HepG2 (cell line): Measurements from ENCODE around the gene ZNF844. TPM values are rescaled to one million over a fixed set of nuclear protein-coding genes. Genes with fewer than 3 reads are reported as not detected.
A peak's percentile ranks its signal among the peaks of the same experiment; 100 is the strongest.

ENCODE experiments used
- ARID4A ChIP-seq: sonication (generic); formaldehyde crosslinking; IDR thresholded peaks from 2 replicates; pipeline ENCODE4 v1.5.0; 2020; ENCODE audit warnings: mild to moderate bottlenecking, missing genetic modification reagents, borderline replicate concordance
- ASH2L ChIP-seq: fragments of 300-600, 200-600 bp; sonication (generic); IDR thresholded peaks from 2 replicates; pipeline ENCODE4 v1.7.0; 2017; ENCODE audit warnings: low read depth, mild to moderate bottlenecking, moderate library complexity, mixed read lengths, low read length; ENCODE audit not compliant: insufficient read length
- CREB1 ChIP-seq, 2 experiments: fragments of 450-650 bp in 1 of 2; IDR thresholded peaks; 2 replicates each; pipeline ENCODE4 v1.6.1; 2016 to 2017; ENCODE audit warnings: control low read depth in 1 of 2, mild to moderate bottlenecking in 1 of 2, missing compliant biosample characterization in 1 of 2, missing genetic modification characterization in 1 of 2
- FOXP4 ChIP-seq: sonication (generic); formaldehyde crosslinking; IDR thresholded peaks from 2 replicates; pipeline ENCODE4 v1.4.0; 2020; ENCODE audit warnings: missing genetic modification reagents
- GZF1 ChIP-seq: sonication (generic); formaldehyde crosslinking; IDR thresholded peaks from 2 replicates; pipeline ENCODE4 v1.5.1; 2020; ENCODE audit warnings: mild to moderate bottlenecking, missing genetic modification reagents
- HNF4G ChIP-seq, 2 experiments: sonication (generic) in 1 of 2; formaldehyde crosslinking in 1 of 2; IDR thresholded peaks; 2 replicates each; pipeline versions ENCODE4 v1.4.0 to v1.6.1; 2011 to 2020; ENCODE audit warnings: borderline replicate concordance in 2 of 2, low read depth in 2 of 2, mild to moderate bottlenecking in 2 of 2, low read length in 1 of 2, missing genetic modification reagents in 1 of 2, moderate library complexity in 1 of 2
- LCORL ChIP-seq, 2 experiments: fragments of 450-650 bp in 1 of 2; sonication (generic) in 1 of 2; formaldehyde crosslinking in 1 of 2; IDR thresholded peaks; 2 replicates each; pipeline versions ENCODE4 v1.5.0 to v1.6.1; 2017 to 2020; ENCODE audit warnings: antibody characterized with exemption in 1 of 2, missing genetic modification reagents in 1 of 2
- MEF2D ChIP-seq: sonication (generic); formaldehyde crosslinking; IDR thresholded peaks from 2 replicates; pipeline ENCODE4 v1.5.1; 2020; ENCODE audit warnings: mild to moderate bottlenecking, missing genetic modification reagents
- NONO ChIP-seq, 2 experiments: fragments of 450-650 bp in 1 of 2; sonication (generic) in 1 of 2; formaldehyde crosslinking in 1 of 2; IDR thresholded peaks in 1 of 2; conservative IDR thresholded peaks in 1 of 2; 2 replicates each; pipeline versions ENCODE4 v1.6.1 to v1.8.0; 2017 to 2022; ENCODE audit warnings: mild to moderate bottlenecking in 1 of 2, missing genetic modification reagents in 1 of 2, moderate library complexity in 1 of 2
- PCBP1 ChIP-seq: fragments of 200-400 bp; formaldehyde crosslinking; IDR thresholded peaks from 2 replicates; pipeline ENCODE4 v1.6.1; 2017; ENCODE audit warnings: mild to moderate bottlenecking, low read depth, low read length, borderline replicate concordance
- SMARCC2 ChIP-seq: fragments of 450-650 bp; IDR thresholded peaks from 2 replicates; pipeline ENCODE4 v1.6.1; 2017; ENCODE audit warnings: antibody characterized with exemption, mild to moderate bottlenecking
- SP140L ChIP-seq: sonication (generic); formaldehyde crosslinking; IDR thresholded peaks from 2 replicates; pipeline ENCODE4 v1.4.0; 2020; ENCODE audit warnings: missing genetic modification reagents, borderline replicate concordance
- YEATS2 ChIP-seq: sonication (generic); formaldehyde crosslinking; IDR thresholded peaks from 2 replicates; pipeline ENCODE4 v1.4.0; 2020; ENCODE audit warnings: missing genetic modification reagents, borderline replicate concordance
- YEATS4 ChIP-seq: sonication (generic); formaldehyde crosslinking; IDR thresholded peaks from 2 replicates; pipeline ENCODE4 v1.4.0; 2020; ENCODE audit warnings: missing genetic modification reagents, borderline replicate concordance
- ZNF143 ChIP-seq: sonication (generic); formaldehyde crosslinking; IDR thresholded peaks from 2 replicates; pipeline ENCODE4 v1.4.0; 2020; ENCODE audit warnings: missing genetic modification reagents
- ZNF512B ChIP-seq: sonication (generic); formaldehyde crosslinking; IDR thresholded peaks from 2 replicates; pipeline ENCODE4 v1.5.1; 2020; ENCODE audit warnings: missing genetic modification reagents, mild to moderate bottlenecking, borderline replicate concordance
- ZNF775 ChIP-seq: sonication (generic); formaldehyde crosslinking; IDR thresholded peaks from 2 replicates; pipeline ENCODE4 v1.4.0; 2020; ENCODE audit warnings: missing genetic modification reagents, mild to moderate bottlenecking, moderate library complexity, borderline replicate concordance
- polyA plus RNA-seq, 8 experiments: library from polyadenylated mRNA; depleted of rRNA in 3 of 8; stranded (reverse) in 7 of 8; unstranded in 1 of 8; fragments of >200 nt; fragmentation: Illumina TruSeq in 4 of 8; extraction: Trizol in 4 of 8; gene quantifications; 2 replicates each; pipeline versions ENCODE4 v1.2.1 to v1.2.3, GENCODE V29; 2011 to 2016; ENCODE audit warnings: low read depth in 4 of 8, missing spikeins in 1 of 8, mixed read lengths in 1 of 8; ENCODE audit not compliant: insufficient read depth in 1 of 8
- total RNA-seq, 5 experiments: library from RNA; depleted of rRNA; stranded (reverse); fragments of >200 nt; fragmentation: Illumina TruSeq; extraction: Trizol; gene quantifications; 2 replicates each; pipeline ENCODE4 v1.2.3, GENCODE V29; 2016; ENCODE audit warnings: low read depth in 1 of 5

Gene ZNF844
- total and polyA plus RNA-seq, 2 of the 13 experiments (the other 11 are each of a cell fraction or from before 2014, with no cell fraction given) = 1.0 to 3.2 TPM

GRCh38 chr19:12052497-12053169 lies 11.9 kb upstream of the ZNF844 start, which contains the start of gene ZNF878 (continued):
- TF ChIP-seq YEATS4 (CRISPR knock-in tag) = peak; percentile 66; the same call in 1 of the 2 replicates
- TF ChIP-seq ZNF512B (CRISPR knock-in tag) = peak; percentile 91; the same call in 1 of the 2 replicates
- no peak for TF ChIP-seq NONO (IDR thresholded peaks at IDR 0.05)
- peak; percentile 94 for TF ChIP-seq NONO (CRISPR knock-in tag; conservative IDR thresholded peaks at IDR 0.05)
- TF ChIP-seq FOXP4 (CRISPR knock-in tag) = peak; percentile 35
- peak; percentile 34; the same call in 1 of the 2 replicates for TF ChIP-seq SP140L (CRISPR knock-in tag)
- TF ChIP-seq HNF4G (IDR thresholded peaks at IDR 0.05; ENCODE audit: borderline replicate concordance, low read depth, low read length) = 0 out of 2 replicates have a peak, but pooled peaks have one; percentile 24
- TF ChIP-seq HNF4G (CRISPR knock-in tag; IDR thresholded peaks at IDR 0.05; ENCODE audit: borderline replicate concordance, low read depth) = no peak
- no peak for TF ChIP-seq CREB1 (IDR thresholded peaks at IDR 0.05)
- TF ChIP-seq CREB1 (CRISPR knock-in tag; IDR thresholded peaks at IDR 0.05) = no peak
- TF ChIP-seq SMARCC2 = no peak
- peak; percentile 62; the same call in 1 of the 2 replicates for TF ChIP-seq YEATS2 (CRISPR knock-in tag)
- peak; percentile 78; the same call in 1 of the 2 replicates for TF ChIP-seq MEF2D (CRISPR knock-in tag)
- TF ChIP-seq LCORL (IDR thresholded peaks at IDR 0.05) = no peak
- TF ChIP-seq LCORL (CRISPR knock-in tag; IDR thresholded peaks at IDR 0.05) = peak; percentile 76
- TF ChIP-seq ZNF775 (CRISPR knock-in tag) = no peak; the same call in 1 of the 2 replicates
- 0 out of 2 replicates have a peak, but pooled peaks have one; percentile 29 for TF ChIP-seq PCBP1
- TF ChIP-seq ASH2L = peak; percentile 86
- TF ChIP-seq ARID4A = peak; percentile 91
- TF ChIP-seq ZNF143 (CRISPR knock-in tag) = peak; percentile 43; the same call in 1 of the 2 replicates
- TF ChIP-seq GZF1 = peak; percentile 87
- TF ChIP-seq, all 625 proteins: peak for 302
